HepG2 (cell line): ENCODE measurements around the gene KLHDC1. TPM values are rescaled to one million over a fixed set of nuclear protein-coding genes. Genes with fewer than 3 reads are reported as not detected.

ENCODE experiments used
- ATF1 ChIP-seq: IDR thresholded peaks from 2 replicates; pipeline ENCODE4 v1.6.1; 2016; ENCODE audit warnings: mild to moderate bottlenecking, control low read depth
- FOXP1 ChIP-seq, 2 experiments: fragments of 450-650 bp in 1 of 2; IDR thresholded peaks; 2 replicates each; pipeline ENCODE4 v1.6.1; 2017 to 2018; ENCODE audit warnings: antibody characterized with exemption in 1 of 2
- HMGA1 ChIP-seq: sonication (generic); formaldehyde crosslinking; conservative IDR thresholded peaks from 2 replicates; pipeline ENCODE4 v1.4.0; 2020; ENCODE audit warnings: missing genetic modification reagents
- HOXA3 ChIP-seq: sonication (generic); formaldehyde crosslinking; IDR thresholded peaks from 2 replicates; pipeline ENCODE4 v1.5.0; 2020; ENCODE audit warnings: missing genetic modification reagents
- KDM6A ChIP-seq: IDR thresholded peaks from 2 replicates; pipeline ENCODE4 v1.6.1; 2016; ENCODE audit warnings: low read depth
- MAZ ChIP-seq, 2 experiments: sonication (generic) in 1 of 2; formaldehyde crosslinking in 1 of 2; IDR thresholded peaks; 2 replicates each; pipeline versions ENCODE4 v1.5.0 to v1.6.1; 2012 to 2020; ENCODE audit warnings: low read depth in 2 of 2, mild to moderate bottlenecking in 2 of 2, borderline replicate concordance in 1 of 2, improper control_type of control experiment in 1 of 2, low read length in 1 of 2, missing genetic modification reagents in 1 of 2, moderate library complexity in 1 of 2
- MIER3 ChIP-seq: IDR thresholded peaks from 2 replicates; pipeline ENCODE4 v1.6.1; 2016; ENCODE audit warnings: missing compliant biosample characterization, borderline replicate concordance
- NBN ChIP-seq: fragments of 450-650 bp; conservative IDR thresholded peaks from 2 replicates; pipeline ENCODE4 v1.6.1; 2017
- NONO ChIP-seq, 2 experiments: fragments of 450-650 bp in 1 of 2; sonication (generic) in 1 of 2; formaldehyde crosslinking in 1 of 2; IDR thresholded peaks in 1 of 2; conservative IDR thresholded peaks in 1 of 2; 2 replicates each; pipeline versions ENCODE4 v1.6.1 to v1.8.0; 2017 to 2022; ENCODE audit warnings: mild to moderate bottlenecking in 1 of 2, missing genetic modification reagents in 1 of 2, moderate library complexity in 1 of 2
- RFX3 ChIP-seq: IDR thresholded peaks from 2 replicates; pipeline ENCODE4 v1.6.1; 2016; ENCODE audit warnings: missing biosample characterization, missing genetic modification reagents
- SIX1 ChIP-seq: sonication (generic); formaldehyde crosslinking; IDR thresholded peaks from 2 replicates; pipeline ENCODE4 v1.4.0; 2020; ENCODE audit warnings: missing genetic modification reagents, borderline replicate concordance
- SOX5 ChIP-seq: IDR thresholded peaks from 2 replicates; pipeline ENCODE4 v1.6.1; 2016; ENCODE audit warnings: borderline replicate concordance
- ZNF501 ChIP-seq: sonication (generic); formaldehyde crosslinking; IDR thresholded peaks from 2 replicates; pipeline ENCODE4 v1.5.1; 2020; ENCODE audit warnings: mild to moderate bottlenecking, moderate library complexity, missing genetic modification reagents
- ZNF570 ChIP-seq: sonication (generic); formaldehyde crosslinking; IDR thresholded peaks from 2 replicates; pipeline ENCODE4 v1.4.0; 2020; ENCODE audit warnings: mild to moderate bottlenecking, missing genetic modification reagents, borderline replicate concordance
- polyA plus RNA-seq, 8 experiments: library from polyadenylated mRNA; depleted of rRNA in 3 of 8; stranded (reverse) in 7 of 8; unstranded in 1 of 8; fragments of >200 nt; fragmentation: Illumina TruSeq in 4 of 8; extraction: Trizol in 4 of 8; gene quantifications; 2 replicates each; pipeline versions ENCODE4 v1.2.1 to v1.2.3, GENCODE V29; 2011 to 2016; ENCODE audit warnings: low read depth in 4 of 8, missing spikeins in 1 of 8, mixed read lengths in 1 of 8; ENCODE audit not compliant: insufficient read depth in 1 of 8
- total RNA-seq, 5 experiments: library from RNA; depleted of rRNA; stranded (reverse); fragments of >200 nt; fragmentation: Illumina TruSeq; extraction: Trizol; gene quantifications; 2 replicates each; pipeline ENCODE4 v1.2.3, GENCODE V29; 2016; ENCODE audit warnings: low read depth in 1 of 5
- TF ChIP-seq, protein P1 (sequence below): sonication (generic); formaldehyde crosslinking; IDR thresholded peaks from 2 replicates; pipeline ENCODE4 v1.9.0; 2022; ENCODE audit warnings: low read depth, missing genetic modification reagents
- TF ChIP-seq, protein P2 (sequence below): sonication (generic); formaldehyde crosslinking; IDR thresholded peaks from 2 replicates; pipeline ENCODE4 v1.4.0; 2020; ENCODE audit warnings: mild to moderate bottlenecking, missing genetic modification reagents
- TF ChIP-seq, protein P3 (sequence below): IDR thresholded peaks from 2 replicates; pipeline ENCODE4 v1.6.1; 2016

KLHDC1 gene
- total and polyA plus RNA-seq, 2 of the 13 experiments (the other 11 are each of a cell fraction or from before 2014, with no cell fraction given): 0.11 TPM; not detected in 1

DNA sequence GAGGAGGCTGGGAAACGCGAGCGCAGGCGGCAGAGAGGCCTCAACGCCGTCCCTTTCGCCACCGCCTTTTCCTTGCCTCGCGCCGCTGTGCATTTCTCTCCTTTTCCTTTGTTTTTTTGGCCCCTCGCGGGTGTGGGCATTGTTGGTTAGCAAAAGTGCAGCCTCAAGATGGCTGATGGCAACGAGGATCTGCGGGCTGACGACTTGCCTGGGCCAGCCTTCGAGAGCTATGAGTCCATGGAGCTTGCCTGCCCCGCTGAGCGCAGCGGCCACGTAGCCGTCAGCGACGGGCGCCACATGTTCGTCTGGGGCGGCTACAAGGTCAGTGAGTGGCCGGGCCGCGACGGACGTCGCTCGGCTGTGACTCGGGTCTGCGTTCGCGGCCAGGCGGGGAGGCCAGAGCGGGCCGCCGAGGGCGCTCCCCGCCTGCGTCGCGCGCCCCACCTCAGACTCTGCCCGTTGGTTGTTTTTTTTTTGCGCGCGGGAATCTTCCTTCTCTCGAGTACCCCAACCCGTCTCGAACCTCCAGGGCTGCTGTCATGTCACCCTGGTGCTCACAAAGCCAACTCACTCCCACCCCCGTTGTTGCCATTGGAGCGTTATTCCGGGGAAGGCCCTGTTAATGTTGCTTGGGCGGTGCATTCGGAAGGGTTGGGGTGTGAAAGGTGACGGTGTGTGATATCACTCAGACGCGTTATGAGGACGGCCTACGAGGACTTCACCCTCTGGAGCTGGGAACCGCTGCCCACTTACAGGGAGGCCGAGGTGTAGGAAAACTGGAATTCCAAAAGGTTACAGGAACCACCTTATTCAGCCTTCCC, 75.6 kb downstream of the KLHDC1 start (continued):
- TF ChIP-seq, protein P1, sequence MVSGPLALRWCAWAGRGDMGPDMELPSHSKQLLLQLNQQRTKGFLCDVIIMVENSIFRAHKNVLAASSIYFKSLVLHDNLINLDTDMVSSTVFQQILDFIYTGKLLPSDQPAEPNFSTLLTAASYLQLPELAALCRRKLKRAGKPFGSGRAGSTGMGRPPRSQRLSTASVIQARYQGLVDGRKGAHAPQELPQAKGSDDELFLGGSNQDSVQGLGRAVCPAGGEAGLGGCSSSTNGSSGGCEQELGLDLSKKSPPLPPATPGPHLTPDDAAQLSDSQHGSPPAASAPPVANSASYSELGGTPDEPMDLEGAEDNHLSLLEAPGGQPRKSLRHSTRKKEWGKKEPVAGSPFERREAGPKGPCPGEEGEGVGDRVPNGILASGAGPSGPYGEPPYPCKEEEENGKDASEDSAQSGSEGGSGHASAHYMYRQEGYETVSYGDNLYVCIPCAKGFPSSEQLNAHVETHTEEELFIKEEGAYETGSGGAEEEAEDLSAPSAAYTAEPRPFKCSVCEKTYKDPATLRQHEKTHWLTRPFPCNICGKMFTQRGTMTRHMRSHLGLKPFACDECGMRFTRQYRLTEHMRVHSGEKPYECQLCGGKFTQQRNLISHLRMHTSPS (CRISPR knock-in tag): no peak; the same call in 1 of the 2 replicates
- TF ChIP-seq RFX3 (CRISPR knock-in tag) (no peak), ZNF501 (no peak; the same call in 1 of the 2 replicates), ZNF570 (CRISPR knock-in tag) (no peak), KDM6A (CRISPR knock-in tag) (no peak), MAZ (IDR thresholded peaks at IDR 0.05; ENCODE audit: borderline replicate concordance, low read depth, low read length) (no peak), MAZ (CRISPR knock-in tag; IDR thresholded peaks at IDR 0.05; ENCODE audit: low read depth) (0 out of 2 replicates have a peak, but pooled peaks have one; percentile 8), SOX5 (CRISPR knock-in tag) (no peak; the same call in 1 of the 2 replicates), ATF1 (CRISPR knock-in tag) (no peak), HMGA1 (CRISPR knock-in tag) (no peak), HOXA3 (CRISPR knock-in tag) (peak; percentile 84), MIER3 (no peak; the same call in 1 of the 2 replicates), NBN (no peak), SIX1 (CRISPR knock-in tag) (no peak), FOXP1 (IDR thresholded peaks at IDR 0.05) (no peak), FOXP1 (CRISPR knock-in tag; IDR thresholded peaks at IDR 0.05) (no peak; the same call in 1 of the 2 replicates), NONO (IDR thresholded peaks at IDR 0.05) (no peak), NONO (CRISPR knock-in tag; conservative IDR thresholded peaks at IDR 0.05) (peak; percentile 54; the same call in 1 of the 2 replicates)
- TF ChIP-seq, protein P2, sequence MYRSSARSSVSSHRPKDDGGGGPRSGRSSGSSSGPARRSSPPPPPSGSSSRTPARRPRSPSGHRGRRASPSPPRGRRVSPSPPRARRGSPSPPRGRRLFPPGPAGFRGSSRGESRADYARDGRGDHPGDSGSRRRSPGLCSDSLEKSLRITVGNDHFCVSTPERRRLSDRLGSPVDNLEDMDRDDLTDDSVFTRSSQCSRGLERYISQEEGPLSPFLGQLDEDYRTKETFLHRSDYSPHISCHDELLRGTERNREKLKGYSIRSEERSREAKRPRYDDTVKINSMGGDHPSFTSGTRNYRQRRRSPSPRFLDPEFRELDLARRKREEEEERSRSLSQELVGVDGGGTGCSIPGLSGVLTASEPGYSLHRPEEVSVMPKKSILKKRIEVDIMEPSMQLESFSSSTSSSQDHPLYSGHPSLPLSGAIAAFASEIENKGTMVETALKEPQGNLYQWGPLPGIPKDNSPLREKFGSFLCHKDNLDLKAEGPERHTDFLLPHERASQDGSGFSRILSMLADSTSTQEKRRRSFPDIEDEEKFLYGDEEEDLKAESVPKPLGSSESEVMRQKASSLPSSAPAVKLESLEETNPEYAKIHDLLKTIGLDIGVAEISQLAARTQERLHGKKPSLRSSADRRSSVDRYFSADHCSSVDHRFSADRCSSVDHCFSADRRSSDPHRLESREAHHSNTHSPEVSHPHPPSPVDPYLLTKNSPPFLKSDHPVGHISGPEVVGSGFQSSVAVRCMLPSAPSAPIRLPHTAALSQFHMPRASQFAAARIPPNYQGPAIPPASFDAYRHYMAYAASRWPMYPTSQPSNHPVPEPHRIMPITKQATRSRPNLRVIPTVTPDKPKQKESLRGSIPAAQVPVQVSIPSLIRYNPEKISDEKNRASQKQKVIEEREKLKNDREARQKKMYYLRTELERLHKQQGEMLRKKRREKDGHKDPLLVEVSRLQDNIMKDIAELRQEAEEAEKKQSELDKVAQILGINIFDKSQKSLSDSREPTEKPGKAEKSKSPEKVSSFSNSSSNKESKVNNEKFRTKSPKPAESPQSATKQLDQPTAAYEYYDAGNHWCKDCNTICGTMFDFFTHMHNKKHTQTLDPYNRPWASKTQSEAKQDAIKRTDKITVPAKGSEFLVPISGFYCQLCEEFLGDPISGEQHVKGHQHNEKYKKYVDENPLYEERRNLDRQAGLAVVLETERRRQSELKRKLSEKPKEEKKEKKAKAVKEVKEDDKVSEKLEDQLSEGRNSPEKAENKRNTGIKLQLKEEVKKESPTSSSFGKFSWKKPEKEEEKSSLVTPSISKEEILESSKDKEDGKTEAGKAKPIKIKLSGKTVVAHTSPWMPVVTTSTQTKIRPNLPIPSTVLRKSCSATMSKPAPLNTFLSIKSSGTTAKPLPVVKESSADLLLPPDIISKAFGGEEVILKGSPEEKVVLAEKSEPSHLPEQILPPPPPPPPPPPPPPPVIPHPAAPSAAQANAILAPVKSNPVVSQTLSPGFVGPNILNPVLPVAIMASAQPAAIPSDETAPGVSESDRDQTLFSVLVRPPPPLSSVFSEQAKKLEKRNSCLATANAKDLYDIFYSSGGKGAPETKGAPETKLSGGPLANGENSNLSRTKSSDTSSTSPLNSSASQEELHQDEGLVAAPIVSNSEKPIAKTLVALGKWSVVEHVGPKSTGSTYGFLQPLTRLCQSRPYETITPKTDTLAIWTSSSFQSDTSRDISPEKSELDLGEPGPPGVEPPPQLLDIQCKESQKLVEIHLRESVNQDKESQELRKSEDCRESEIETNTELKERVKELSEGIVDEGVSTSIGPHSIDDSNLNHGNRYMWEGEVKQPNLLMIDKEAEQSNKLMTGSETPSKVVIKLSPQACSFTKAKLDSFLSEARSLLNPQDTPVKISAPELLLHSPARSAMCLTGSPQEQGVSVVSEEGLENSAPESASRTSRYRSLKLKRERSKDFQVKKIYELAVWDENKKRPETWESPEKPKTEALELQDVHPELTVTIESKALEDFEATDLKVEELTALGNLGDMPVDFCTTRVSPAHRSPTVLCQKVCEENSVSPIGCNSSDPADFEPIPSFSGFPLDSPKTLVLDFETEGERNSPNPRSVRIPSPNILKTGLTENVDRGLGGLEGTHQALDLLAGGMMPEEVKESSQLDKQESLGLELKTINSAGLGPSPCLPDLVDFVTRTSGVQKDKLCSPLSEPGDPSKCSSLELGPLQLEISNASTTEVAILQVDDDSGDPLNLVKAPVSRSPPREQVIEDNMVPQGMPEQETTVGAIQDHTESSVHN (CRISPR knock-in tag): no peak
- TF ChIP-seq, protein P3, sequence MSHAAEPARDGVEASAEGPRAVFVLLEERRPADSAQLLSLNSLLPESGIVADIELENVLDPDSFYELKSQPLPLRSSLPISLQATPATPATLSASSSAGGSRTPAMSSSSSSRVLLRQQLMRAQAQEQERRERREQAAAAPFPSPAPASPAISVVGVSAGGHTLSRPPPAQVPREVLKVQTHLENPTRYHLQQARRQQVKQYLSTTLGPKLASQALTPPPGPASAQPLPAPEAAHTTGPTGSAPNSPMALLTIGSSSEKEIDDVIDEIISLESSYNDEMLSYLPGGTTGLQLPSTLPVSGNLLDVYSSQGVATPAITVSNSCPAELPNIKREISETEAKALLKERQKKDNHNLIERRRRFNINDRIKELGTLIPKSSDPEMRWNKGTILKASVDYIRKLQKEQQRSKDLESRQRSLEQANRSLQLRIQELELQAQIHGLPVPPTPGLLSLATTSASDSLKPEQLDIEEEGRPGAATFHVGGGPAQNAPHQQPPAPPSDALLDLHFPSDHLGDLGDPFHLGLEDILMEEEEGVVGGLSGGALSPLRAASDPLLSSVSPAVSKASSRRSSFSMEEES (CRISPR knock-in tag): no peak
